ENCODE data around the gene CAMK2N2.

Gene CAMK2N2

GRCh38 chr3:184234671-184235380 is 26.5 kb downstream of the CAMK2N2 start:
- DNase-seq (ENCODE audit: extremely low spot score): no peak
- TF ChIP-seq, protein P1, sequence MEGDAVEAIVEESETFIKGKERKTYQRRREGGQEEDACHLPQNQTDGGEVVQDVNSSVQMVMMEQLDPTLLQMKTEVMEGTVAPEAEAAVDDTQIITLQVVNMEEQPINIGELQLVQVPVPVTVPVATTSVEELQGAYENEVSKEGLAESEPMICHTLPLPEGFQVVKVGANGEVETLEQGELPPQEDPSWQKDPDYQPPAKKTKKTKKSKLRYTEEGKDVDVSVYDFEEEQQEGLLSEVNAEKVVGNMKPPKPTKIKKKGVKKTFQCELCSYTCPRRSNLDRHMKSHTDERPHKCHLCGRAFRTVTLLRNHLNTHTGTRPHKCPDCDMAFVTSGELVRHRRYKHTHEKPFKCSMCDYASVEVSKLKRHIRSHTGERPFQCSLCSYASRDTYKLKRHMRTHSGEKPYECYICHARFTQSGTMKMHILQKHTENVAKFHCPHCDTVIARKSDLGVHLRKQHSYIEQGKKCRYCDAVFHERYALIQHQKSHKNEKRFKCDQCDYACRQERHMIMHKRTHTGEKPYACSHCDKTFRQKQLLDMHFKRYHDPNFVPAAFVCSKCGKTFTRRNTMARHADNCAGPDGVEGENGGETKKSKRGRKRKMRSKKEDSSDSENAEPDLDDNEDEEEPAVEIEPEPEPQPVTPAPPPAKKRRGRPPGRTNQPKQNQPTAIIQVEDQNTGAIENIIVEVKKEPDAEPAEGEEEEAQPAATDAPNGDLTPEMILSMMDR (IDR thresholded peaks at IDR 0.05; ENCODE audit: control extremely low read depth, extremely low read depth, low read depth, missing control alignments): no peak
- POLR2A ChIA-PET: no interaction called here
- CTCF ChIA-PET: interaction anchor here (1.1 kb wide), 1 partner anchor 15 kb away, joined by 3 read pairs; the partner anchor contains the start of gene EEF1AKMT4

- CTCF ChIA-PET: interaction anchor here (1.1 kb wide), 1 partner anchor 16 kb away, joined by 3 read pairs; the partner anchor contains the start of gene EEF1AKMT4
- no peak for DNase-seq (ENCODE audit: extremely low spot score)
- TF ChIP-seq, protein P1 (IDR thresholded peaks at IDR 0.05; ENCODE audit: control extremely low read depth, extremely low read depth, low read depth, missing control alignments): no peak
- POLR2A ChIA-PET: interaction anchor here (0.6 kb wide), 1 partner anchor 37 kb away, joined by 3 read pairs; no protein-coding TSS in a partner anchor
Measured at GRCh38 chr3:184234224-184234623, 27.1 kb downstream of the CAMK2N2 start.

GRCh38 chr3:184233127-184233843 is 28.1 kb downstream of the CAMK2N2 start:
- CTCF ChIA-PET: interaction anchor here (1.6 kb wide), 1 partner anchor 338 kb away, joined by 5 read pairs; no protein-coding TSS in a partner anchor
- TF ChIP-seq, protein P1 (IDR thresholded peaks at IDR 0.05; ENCODE audit: control extremely low read depth, extremely low read depth, low read depth, missing control alignments): no peak
- POLR2A ChIA-PET: interaction anchor here (0.6 kb wide), 1 partner anchor 36 kb away, joined by 3 read pairs; no protein-coding TSS in a partner anchor
- no peak for DNase-seq (ENCODE audit: extremely low spot score)

GRCh38 chr3:184231671-184232070 is 29.7 kb downstream of the CAMK2N2 start:
- TF ChIP-seq, protein P1 (IDR thresholded peaks at IDR 0.05; ENCODE audit: control extremely low read depth, extremely low read depth, low read depth, missing control alignments): no peak
- CTCF ChIA-PET: interaction anchor here (1.3 to 1.4 kb wide), 2 partner anchors 11 to 18 kb away, joined by 4 to 5 read pairs; partner anchors contain the start of gene EEF1AKMT4

DNA sequence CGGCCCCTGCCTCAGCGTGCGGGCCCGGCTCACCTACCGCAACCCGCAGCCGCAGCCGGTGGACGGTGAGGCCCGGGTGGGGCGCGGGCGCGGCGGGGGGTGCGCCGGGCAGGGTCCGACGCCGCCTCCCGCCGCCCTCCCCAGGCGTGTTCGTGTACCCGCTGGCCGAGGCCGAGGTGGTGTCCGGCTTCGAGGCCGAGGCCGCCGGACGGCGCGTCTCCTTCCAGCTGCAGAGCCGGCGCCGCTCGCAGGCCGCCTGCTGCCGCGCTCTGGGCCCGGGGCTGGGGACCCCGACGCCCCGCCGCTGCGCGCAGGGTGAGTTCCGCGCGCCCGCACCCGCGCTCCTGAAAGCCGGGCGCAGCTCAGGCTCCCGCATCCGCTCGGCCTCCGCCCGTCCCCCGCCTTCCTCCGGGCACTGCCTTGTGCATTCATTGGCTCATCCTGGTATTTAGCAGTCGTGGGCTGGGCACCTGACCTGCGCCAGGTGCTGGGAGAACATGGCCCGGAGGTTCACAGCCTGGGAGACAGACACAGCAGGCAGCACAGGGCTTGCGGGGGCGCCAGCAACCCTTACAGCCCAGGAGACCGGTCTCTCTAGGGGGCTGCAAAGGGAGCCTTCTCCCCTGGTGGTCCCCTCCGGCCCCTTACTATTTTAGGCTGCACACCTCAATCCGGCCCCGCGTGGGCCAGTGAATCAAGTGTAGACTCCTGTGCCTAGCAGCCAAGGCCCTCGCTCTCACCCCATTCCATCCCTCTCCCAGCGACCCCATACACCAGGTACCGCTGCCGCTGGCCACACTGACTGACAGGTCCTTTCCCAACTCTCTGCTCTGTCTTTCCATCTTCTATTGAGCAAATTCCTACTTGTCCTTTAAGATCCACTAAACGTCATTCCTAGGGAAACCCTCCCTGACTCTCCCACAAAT is 30.5 kb downstream of the CAMK2N2 start:
- POLR2A ChIA-PET: no interaction called here
- DNase-seq (ENCODE audit: extremely low spot score): no peak
- CTCF ChIA-PET: interaction anchor here (1.3 to 8.6 kb wide), 5 partner anchors 9 to 22 kb away, joined by 4 to 160 read pairs (median 70); partner anchors contain the start of gene EEF1AKMT4
- TF ChIP-seq, protein P1 (IDR thresholded peaks at IDR 0.05; ENCODE audit: control extremely low read depth, extremely low read depth, low read depth, missing control alignments): no peak

More at GRCh38 chr3:184231671-184232070, 29.7 kb downstream of the CAMK2N2 start:
- POLR2A ChIA-PET: no interaction called here
- DNase-seq (ENCODE audit: extremely low spot score): no peak

Data from GM10248 (cell line).